Motor neuron (in vitro differentiated cells): ENCODE data around the gene PIGB. TPM values are rescaled to one million over a fixed set of nuclear protein-coding genes. Genes with fewer than 3 reads are reported as not detected.
"Not testable (repeated sequence)": the region's sequence is repeated elsewhere in the genome, so short reads cannot be mapped to it uniquely, and the experiment has no call there.

Source experiments
- ATAC-seq, 8 experiments: fragments of 200-7000 bp; cut with Tn5 transposase; replicated peaks in 6 of 8; 2 replicates each; pipeline ENCODE4 v1.8.0; 2021; ENCODE audit warnings: mild to moderate bottlenecking in 8 of 8, moderate library complexity in 8 of 8
- H3K27ac ChIP-seq, 2 donors: fragments of 250-450 bp; sonication (Bioruptor Pico); 2 replicates each; pipeline ENCODE4 v1.9.0; 2021; ENCODE audit warnings: antibody characterized with exemption in 2 of 2, mild to moderate bottlenecking in 2 of 2, moderate library complexity in 1 of 2
- H3K4me1 ChIP-seq, 2 donors: fragments of 250-450 bp; sonication (Bioruptor Pico); replicated peaks in 1 of 2; 2 replicates each; pipeline ENCODE4 v1.6.1; 2021; ENCODE audit warnings: antibody characterized with exemption in 2 of 2, mild to moderate bottlenecking in 2 of 2, moderate library complexity in 1 of 2
- H3K4me3 ChIP-seq, 5 donors: fragments of 250-450 bp; sonication (Bioruptor Pico); 2 replicates each; pipeline ENCODE4 v1.9.0; 2021; ENCODE audit warnings: antibody characterized with exemption in 5 of 5, mild to moderate bottlenecking in 5 of 5, moderate library complexity in 4 of 5
- WGBS, 10 experiments: fragments of 450-650 bp; shearing (Covaris generic); methylation state at CpG; one replicate each; pipeline ENCODE4 v1.0.0; 2022; 5-methylcytosine and 5-hydroxymethylcytosine counted together
- in situ Hi-C, 9 experiments: fragments of 400-800 bp; cut with MboI; loops; one replicate each; pipeline ENCODE4 v1.15.0; 2021; ENCODE audit warnings: low sequenced_read_pairs in 9 of 9, low pct_unique_long_range_greater_than_20kb in 2 of 9; ENCODE audit not compliant: unreplicated experiment in 9 of 9
- total RNA-seq, 8 experiments: library from RNA; unstranded; fragments of 300-600 nt; gene quantifications; 2 replicates each; pipeline versions ENCODE4 v1.2.3 to v1.2.4, GENCODE V29; 2022

The PIGB gene
- total RNA-seq, result 10 to 100 TPM in 4 of 8 experiments, 1 to 10 TPM in 4; 5.4 to 20.9 (median 11.1) TPM

DNA sequence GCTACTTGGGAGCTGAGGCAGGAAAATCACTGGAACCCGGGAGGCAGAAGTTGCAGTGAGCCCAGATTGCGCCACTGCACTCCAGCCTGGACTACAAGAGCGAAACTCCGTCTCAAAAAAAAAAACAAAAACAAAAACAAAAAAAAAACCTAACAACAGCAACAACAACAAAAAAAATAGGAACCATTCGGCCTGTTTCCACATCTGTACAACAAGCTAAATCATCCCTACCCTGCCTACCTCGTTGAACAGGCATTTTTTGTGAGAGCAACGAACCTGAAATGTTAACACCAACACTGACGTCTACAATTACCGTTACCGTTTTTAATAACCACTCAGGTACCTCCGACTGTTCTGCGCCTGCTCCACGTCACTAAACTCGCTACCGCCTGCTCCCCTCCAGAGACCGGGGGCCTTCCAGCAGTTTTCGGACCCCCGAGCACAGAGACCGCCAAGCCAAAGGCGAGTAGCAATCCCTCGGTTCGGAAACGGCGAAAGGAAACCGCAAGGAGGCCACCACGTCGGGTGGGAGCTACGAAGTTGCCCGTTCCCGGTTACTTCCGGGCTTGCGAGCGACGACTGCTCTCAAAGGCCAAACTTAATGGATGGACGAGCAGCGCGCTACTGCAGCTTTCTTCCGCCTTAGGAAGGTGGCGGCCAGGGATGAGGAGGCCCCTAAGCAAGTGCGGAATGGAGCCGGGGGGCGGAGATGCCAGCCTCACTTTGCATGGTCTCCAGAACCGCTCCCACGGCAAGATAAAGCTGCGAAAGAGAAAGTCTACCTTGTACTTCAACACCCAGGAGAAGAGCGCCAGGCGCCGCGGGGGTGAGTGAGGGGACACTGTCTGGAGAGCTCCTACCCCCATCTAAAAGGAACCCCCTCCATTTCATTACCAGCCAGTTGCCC lies at the start of gene PIGB, which contains the start of gene PIGBOS1:
PIGB (plus strand) TSS at position 635 of the 907 bp plus-strand sequence; CDS start at position 664, 29 bp downstream.
PIGBOS1 (minus strand) TSS at position 536 of the 907 bp plus-strand sequence. CDS start 1,331 bp downstream, outside the sequence.
- Histone ChIP-seq H3K4me1 (peaks cover 2% of the 10 kb centered on the region in 2 donors), H3K27ac (peak within 1 kb of the TSS; percentile 82 to 92), H3K4me3 (peak within 1 kb of the TSS; percentile 49 to 93 (median 74))
- in situ Hi-C loops, result no loop called here
- 0 to 40% (median 3%) methylated on average over 1 to 27 of the region's 49 CpGs; no CpG with 5 or more reads in 1 of the 10 experiments for WGBS, 10 experiments
- ATAC-seq, result peak; percentile 93 to 98 (median 98)

DNA sequence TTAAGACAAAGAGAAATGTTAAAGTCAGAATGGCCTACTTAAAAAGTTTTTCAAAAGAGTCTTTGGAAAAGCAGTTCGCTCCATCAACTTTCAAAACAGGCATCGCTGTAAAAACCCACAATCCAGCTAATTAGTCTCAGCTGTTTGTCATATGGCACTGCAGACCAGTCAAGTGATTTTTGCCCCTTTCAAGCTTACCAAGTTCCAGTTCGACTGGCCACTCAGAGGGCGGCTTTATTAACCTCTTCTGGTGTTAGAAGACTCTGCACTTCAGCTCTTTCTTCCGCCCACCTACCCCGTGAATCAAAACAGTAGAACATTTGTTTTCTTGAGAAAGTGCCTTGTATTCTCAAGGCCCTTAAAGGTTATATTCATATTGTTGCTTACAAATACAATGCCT lies 48.7 kb upstream of the PIGB start:
- H3K4me1 ChIP-seq, result peaks cover 16 to 17% of the 10 kb centered on the region in 2 donors
- ATAC-seq, result no peak

GRCh38 chr15:55276324-55276723 lies 42.7 kb upstream of the PIGB start:
- in situ Hi-C loops, result no loop called here
- ATAC-seq, result no peak
- H3K4me1 ChIP-seq, result no peaks in the 10 kb centered on the region
- no peak overlapping the region for H3K4me3 ChIP-seq
- WGBS, 10 experiments, result 90 to 100% (median 94%) methylated on average over 1 to 5 of the region's 5 CpGs; no CpG with 5 or more reads in 2 of the 10 experiments
- H3K27ac ChIP-seq, result no peak overlapping the region

More for the DNA sequence above, 48.7 kb upstream of the PIGB start:
- no peak overlapping the region for H3K27ac ChIP-seq
- 40 to 86% (median 74%) methylated on average over 1 to 6 of the region's 6 CpGs; no CpG with 5 or more reads in 2 of the 10 experiments for WGBS, 10 experiments
- no peak overlapping the region for H3K4me3 ChIP-seq
- in situ Hi-C loops, result no loop called here

GRCh38 chr15:55277116-55277564 lies 41.9 kb upstream of the PIGB start:
- WGBS, 10 experiments, result 33 to 100% (median 76%) methylated on average over 2 to 7 of the region's 7 CpGs
- H3K4me3 ChIP-seq, result no peak overlapping the region
- H3K4me1 ChIP-seq, result no peaks in the 10 kb centered on the region
- no peak for ATAC-seq
- in situ Hi-C loops, result no loop called here
- H3K27ac ChIP-seq, result no peak overlapping the region

- 43 to 100% (median 79%) methylated on average over 1 to 2 of the region's 2 CpGs; no CpG with 5 or more reads in 3 of the 10 experiments for WGBS, 10 experiments
- ATAC-seq, result no peak
- H3K4me3 ChIP-seq, result no peak overlapping the region
- H3K27ac ChIP-seq, result no peak overlapping the region
- H3K4me1 ChIP-seq, result no peaks in the 10 kb centered on the region
- in situ Hi-C loops, result no loop called here
Measured at GRCh38 chr15:55277715-55278114, 41.3 kb upstream of the PIGB start.

DNA sequence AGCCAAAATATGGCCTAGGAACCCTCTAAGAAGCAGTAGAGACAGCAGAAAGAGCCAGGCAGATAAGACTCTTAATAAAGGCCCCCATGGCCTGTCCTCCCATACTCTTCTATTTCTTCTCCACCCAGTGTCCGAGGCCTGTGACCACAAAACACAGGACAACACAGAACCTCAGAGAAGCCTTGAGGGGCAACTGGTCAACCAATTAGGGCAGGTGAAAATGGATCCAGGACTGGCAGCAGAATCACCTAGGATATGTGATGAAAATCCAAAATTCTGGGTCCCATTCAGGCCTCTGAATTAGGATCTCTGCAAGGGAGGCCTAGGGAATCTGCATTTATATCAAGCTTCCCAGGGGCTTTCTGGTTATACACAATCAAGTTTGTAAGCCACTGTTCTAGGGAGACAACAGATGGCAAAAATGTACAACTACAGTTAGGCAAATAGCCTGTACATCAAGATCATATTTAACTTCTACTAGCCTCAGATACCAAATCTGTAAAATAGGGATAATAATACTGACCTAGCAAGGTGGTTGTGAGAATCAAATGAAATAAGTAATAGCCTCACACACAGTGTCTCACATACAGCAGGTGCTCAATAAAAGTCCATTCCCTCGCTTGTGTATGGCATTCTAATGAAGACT lies 39.8 kb upstream of the PIGB start:
- no peak overlapping the region for H3K4me3 ChIP-seq
- H3K4me1 ChIP-seq, result no peaks in the 10 kb centered on the region
- H3K27ac ChIP-seq, result no peak overlapping the region
- 71 to 100% (median 81%) methylated on average over 2 of the region's 2 CpGs; no CpG with 5 or more reads in 6 of the 10 experiments for WGBS, 10 experiments
- in situ Hi-C loops, result no loop called here
- no peak for ATAC-seq

DNA sequence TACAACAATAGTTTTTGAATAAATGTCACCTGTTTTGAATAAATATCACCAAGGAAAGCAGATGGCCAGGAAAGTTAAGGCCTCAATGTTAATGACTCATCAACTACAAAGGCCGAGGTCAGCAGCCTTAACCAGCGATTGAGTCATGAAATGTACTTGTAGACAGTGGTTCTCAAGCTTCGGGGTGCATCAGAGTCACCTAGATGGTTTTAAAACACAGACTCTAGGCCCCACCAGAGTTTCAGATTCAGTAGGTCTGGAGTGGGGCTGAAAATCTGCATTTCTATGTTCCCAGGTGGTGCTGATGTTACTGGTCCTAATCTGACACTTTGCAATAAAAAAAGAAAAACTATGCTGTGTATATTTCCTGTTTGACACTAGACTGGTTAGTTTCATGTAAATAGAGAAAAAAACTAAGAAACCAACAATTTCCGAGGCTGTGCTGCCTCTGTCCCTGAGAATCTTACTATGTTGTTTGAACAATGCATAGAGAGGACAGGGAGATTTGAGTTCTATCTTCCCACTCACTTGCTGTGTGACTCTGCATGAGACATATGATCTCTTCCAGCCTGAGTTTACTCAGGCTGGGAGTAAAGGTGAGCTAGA lies 39.2 kb upstream of the PIGB start:
- Histone ChIP-seq H3K27ac (no peak overlapping the region), H3K4me1 (no peaks in the 10 kb centered on the region), H3K4me3 (no peak overlapping the region)
- in situ Hi-C loops, result loop anchor here in 1 of 9 experiments (10.0 kb wide), 1 partner anchor 55 kb away; no protein-coding TSS in a partner anchor
- WGBS, 10 experiments, result 0 to 93% (median 80%) methylated on average over 1 to 4 of the region's 4 CpGs; no CpG with 5 or more reads in 1 of the 10 experiments
- peak in 6 of 8 experiments; percentile 32 to 73 (median 60) for ATAC-seq

DNA sequence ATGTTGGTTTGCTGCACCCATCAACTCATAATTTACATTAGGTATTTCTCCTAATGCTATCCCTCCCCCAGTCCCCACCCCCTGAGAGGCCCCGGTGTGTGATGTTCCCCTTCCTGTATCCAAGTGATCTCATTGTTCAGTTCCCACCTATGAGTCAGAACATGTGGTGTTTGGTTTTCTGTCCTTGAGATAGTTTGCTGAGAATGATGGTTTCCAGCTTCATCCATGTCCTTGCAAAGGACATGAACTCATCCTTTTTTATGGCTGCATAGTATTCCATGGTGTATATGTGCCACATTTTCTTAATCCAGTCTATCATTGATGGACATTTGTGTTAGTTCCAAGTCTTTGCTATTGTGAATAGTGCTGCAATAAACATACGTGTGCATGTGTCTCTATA lies 38.4 kb upstream of the PIGB start:
- not testable (repeated sequence) for ATAC-seq, H3K4me1 ChIP-seq, H3K27ac ChIP-seq, H3K4me3 ChIP-seq
- WGBS, 10 experiments, result 75 to 100% methylated on average over 1 of the region's 2 CpGs; no CpG with 5 or more reads in 8 of the 10 experiments
- in situ Hi-C loops, result loop anchor here in 1 of 9 experiments (10.0 kb wide), 1 partner anchor 56 kb away; no protein-coding TSS in a partner anchor

DNA sequence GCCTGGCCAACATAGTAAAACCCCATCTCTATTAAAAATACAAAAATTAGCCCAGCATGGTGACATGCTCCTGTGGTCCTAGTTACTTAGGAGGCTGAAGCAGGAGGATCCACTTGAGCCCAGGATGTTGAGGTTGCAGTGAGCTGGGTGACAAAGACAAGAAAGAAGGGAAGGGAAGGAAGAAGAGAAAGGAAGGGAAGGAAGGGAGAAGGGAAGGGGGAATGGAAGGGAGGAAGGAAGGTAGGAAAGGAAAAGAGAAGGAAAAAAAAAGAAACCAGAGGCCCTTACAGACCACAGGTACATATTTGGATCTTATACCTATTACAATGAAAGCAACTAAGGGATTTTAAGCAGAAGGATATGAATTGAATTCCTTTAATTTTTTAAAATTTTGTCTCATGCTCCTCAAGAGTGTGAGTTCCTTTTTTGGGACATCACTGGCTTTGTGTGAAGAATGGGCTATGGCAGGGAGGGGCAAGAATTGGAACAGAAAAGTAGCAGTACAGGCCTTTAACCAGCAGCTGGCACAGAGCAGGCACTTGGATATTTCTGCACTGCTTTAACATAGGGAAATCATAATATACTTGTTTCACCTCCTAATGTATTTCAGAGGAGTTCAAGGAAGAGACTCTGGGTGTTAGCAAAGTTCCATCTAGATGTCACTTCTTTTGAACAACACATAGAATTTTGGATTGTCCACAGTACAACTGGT lies 37.3 kb upstream of the PIGB start:
- H3K4me3 ChIP-seq, result no peak overlapping the region
- H3K27ac ChIP-seq, result no peak overlapping the region
- in situ Hi-C loops, result loop anchor here in 1 of 9 experiments (10.0 kb wide), 1 partner anchor 57 kb away; no protein-coding TSS in a partner anchor
- no peaks in the 10 kb centered on the region for H3K4me1 ChIP-seq
- ATAC-seq, result peak in 3 of 8 experiments; percentile 44 to 57 (median 46)

- in situ Hi-C loops, result loop anchor here in 1 of 9 experiments (10.0 kb wide), 1 partner anchor 58 kb away; no protein-coding TSS in a partner anchor
- Histone ChIP-seq H3K4me1 (no peaks in the 10 kb centered on the region), H3K27ac (no peak overlapping the region), H3K4me3 (no peak overlapping the region)
- peak in 2 of 8 experiments; percentile 51 to 64 for ATAC-seq
- WGBS, 10 experiments, result 83 to 100% (median 92%) methylated on average over 1 to 5 of the region's 5 CpGs; no CpG with 5 or more reads in 3 of the 10 experiments
Measured at GRCh38 chr15:55282284-55282833, 36.7 kb upstream of the PIGB start.

DNA sequence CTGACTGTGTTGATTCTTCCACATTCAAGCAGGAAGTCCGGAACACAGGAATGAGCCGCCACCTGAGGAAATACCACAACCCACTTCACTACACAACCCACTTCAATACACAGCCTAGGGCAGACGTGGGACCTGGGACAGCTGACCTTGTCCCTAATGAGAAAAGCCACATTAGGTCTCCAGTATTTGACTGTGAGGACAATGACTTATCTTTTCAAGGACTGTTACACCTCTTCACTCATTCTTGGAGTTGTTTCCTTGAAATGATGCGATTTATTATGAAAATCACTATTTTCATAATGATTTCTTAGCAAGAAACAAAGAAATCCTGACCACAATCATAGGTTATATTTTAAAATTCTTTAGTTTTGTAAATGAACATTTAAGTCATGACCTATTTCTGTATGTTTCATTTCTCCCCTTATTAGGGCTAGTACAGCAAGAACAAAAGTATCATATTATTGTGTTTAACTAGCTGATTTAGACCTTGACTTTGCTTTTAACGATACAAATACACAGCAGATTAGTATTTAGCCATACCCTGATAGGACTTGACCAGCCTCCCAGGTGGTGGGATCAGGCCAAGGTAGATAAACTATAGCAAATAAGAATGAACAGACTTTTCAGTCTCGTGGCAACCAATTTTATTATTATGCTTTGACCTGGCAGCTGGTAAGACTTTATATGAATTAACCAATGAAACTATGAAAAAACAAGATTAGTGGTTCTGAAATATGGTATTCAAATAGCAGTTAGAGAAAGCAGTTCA lies 35.5 kb upstream of the PIGB start:
- H3K4me1 ChIP-seq, result no peaks in the 10 kb centered on the region
- 20 to 100% (median 91%) methylated on average over 1 to 6 of the region's 6 CpGs; no CpG with 5 or more reads in 1 of the 10 experiments for WGBS, 10 experiments
- no peak overlapping the region for H3K27ac ChIP-seq
- H3K4me3 ChIP-seq, result no peak overlapping the region
- ATAC-seq, result no peak
- in situ Hi-C loops, result loop anchor here in 1 of 9 experiments (10.0 kb wide), 1 partner anchor 59 kb away; no protein-coding TSS in a partner anchor
